ENCODE data around the gene RNU6-1. TPM values are rescaled to one million over a fixed set of nuclear protein-coding genes. Genes with fewer than 3 reads are reported as not detected.

Gene RNU6-1
- total and polyA plus RNA-seq, 2 donors (not counting 3 experiments of a cell fraction or from before 2014, with no cell fraction given), result not detected

DNA sequence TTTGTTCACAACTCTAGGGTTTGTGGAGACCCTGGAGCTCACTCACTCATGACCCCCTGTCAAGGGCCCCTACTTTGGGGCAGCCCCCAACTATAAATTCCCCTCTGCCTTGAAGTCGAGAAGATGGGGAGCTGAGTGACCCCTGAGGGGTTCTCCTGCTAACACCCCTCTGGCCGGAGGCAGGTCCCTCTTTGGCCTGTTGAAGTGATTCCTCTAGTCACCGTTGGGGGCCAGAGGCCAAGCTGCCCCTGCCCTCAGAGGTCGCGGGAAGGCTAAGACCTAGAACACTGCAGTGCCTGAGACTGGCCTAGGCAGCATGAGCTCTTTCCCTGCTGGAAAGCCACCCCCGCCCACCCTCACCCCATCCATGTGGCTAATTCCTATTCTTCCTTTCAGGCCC lies 30.0 kb downstream of the RNU6-1 start:
- Histone ChIP-seq H3K79me2 (ENCODE audit: control insufficient read depth, insufficient read depth, low read length) (no peaks in the 10 kb centered on the region), H3K9ac (replicated peaks; ENCODE audit: extremely low read depth, insufficient read depth, low read length) (no peak overlapping the region), H3K4me2 (ENCODE audit: insufficient read depth, low read length) (no peak overlapping the region), H3K4me1 (ENCODE audit: control insufficient read depth, extremely low read depth, insufficient read depth, low read length) (no peaks in the 10 kb centered on the region), H3K9me3 (replicated peaks; ENCODE audit: control insufficient read depth, insufficient read depth, low read length) (no peaks in the 10 kb centered on the region), H3K36me3 (ENCODE audit: control insufficient read depth in 2 of 2, extremely low read depth in 1 of 2, insufficient read depth in 2 of 2, low read length in 2 of 2) (no peaks in the 10 kb centered on the region), H2AFZ (ENCODE audit: low read depth, low read length) (no peak overlapping the region), H3K27ac (ENCODE audit: insufficient read depth, low read depth, low read length) (no peak overlapping the region), H3K4me3 (replicated peaks in 1 of 3; ENCODE audit: insufficient read depth in 1 of 3, low read depth in 1 of 3, low read length in 3 of 3) (no peak overlapping the region), H4K20me1 (replicated peaks; ENCODE audit: control insufficient read depth, extremely low read depth, insufficient read depth, low read length) (no peaks in the 10 kb centered on the region), H3K27me3 (ENCODE audit: control insufficient read depth in 2 of 2, insufficient read depth in 2 of 2, low read length in 2 of 2) (peaks cover 0 to 2% of the 10 kb centered on the region in 2 experiments), H3K9me1 (replicated peaks; ENCODE audit: control insufficient read depth, extremely low read depth, insufficient read depth, low read length) (no peaks in the 10 kb centered on the region)
- TF ChIP-seq FOS (IDR thresholded peaks at IDR 0.05; ENCODE audit: borderline replicate concordance, insufficient read depth, low read length) (no peak), GATA2 (IDR thresholded peaks at IDR 0.05; ENCODE audit: insufficient read depth, insufficient read length, low read depth, low read length) (no peak), POLR2AphosphoS5 (IDR thresholded peaks at IDR 0.05; ENCODE audit: insufficient read depth, low read depth, low read length) (no peak), JUN (IDR thresholded peaks at IDR 0.05; ENCODE audit: borderline replicate concordance, insufficient read depth, insufficient read length, low read depth) (no peak), EZH2 (IDR thresholded peaks at IDR 0.05; ENCODE audit: borderline replicate concordance, low read depth, low read length, severe bottlenecking) (no peak), MYC (IDR thresholded peaks at IDR 0.05; ENCODE audit: low read depth, low read length) (no peak), POLR2A (IDR thresholded peaks at IDR 0.05; ENCODE audit: low read depth, low read length) (no peak)
- TF ChIP-seq, protein P1, sequence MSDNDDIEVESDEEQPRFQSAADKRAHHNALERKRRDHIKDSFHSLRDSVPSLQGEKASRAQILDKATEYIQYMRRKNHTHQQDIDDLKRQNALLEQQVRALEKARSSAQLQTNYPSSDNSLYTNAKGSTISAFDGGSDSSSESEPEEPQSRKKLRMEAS (IDR thresholded peaks at IDR 0.05; ENCODE audit: insufficient read depth, insufficient read length), result no peak
- TF ChIP-seq, protein P2, sequence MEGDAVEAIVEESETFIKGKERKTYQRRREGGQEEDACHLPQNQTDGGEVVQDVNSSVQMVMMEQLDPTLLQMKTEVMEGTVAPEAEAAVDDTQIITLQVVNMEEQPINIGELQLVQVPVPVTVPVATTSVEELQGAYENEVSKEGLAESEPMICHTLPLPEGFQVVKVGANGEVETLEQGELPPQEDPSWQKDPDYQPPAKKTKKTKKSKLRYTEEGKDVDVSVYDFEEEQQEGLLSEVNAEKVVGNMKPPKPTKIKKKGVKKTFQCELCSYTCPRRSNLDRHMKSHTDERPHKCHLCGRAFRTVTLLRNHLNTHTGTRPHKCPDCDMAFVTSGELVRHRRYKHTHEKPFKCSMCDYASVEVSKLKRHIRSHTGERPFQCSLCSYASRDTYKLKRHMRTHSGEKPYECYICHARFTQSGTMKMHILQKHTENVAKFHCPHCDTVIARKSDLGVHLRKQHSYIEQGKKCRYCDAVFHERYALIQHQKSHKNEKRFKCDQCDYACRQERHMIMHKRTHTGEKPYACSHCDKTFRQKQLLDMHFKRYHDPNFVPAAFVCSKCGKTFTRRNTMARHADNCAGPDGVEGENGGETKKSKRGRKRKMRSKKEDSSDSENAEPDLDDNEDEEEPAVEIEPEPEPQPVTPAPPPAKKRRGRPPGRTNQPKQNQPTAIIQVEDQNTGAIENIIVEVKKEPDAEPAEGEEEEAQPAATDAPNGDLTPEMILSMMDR (IDR thresholded peaks at IDR 0.05; ENCODE audit: extremely low read depth in 1 of 2, insufficient read depth in 1 of 2, low read depth in 1 of 2, low read length in 2 of 2), result no peak
- dilution Hi-C loops (cut with MboI; ENCODE audit: extremely low pct_ligation_motif_present, low sequenced_read_pairs), result no loop called here
- POLR2A ChIA-PET, result no interaction called here
- intact Hi-C loops (cut with micrococcal nuclease), result no loop called here
- CTCF ChIA-PET, result no interaction called here
- FAIRE-seq (no peak), DNase-seq (ENCODE audit: low read depth, low spot score) (no peak)
- BruUV-seq (replicated peaks), result no TSS peak

Measured in endothelial cell of umbilical vein (primary cell).